ENCODE data around the gene KCNAB2.

Gene KCNAB2

DNA sequence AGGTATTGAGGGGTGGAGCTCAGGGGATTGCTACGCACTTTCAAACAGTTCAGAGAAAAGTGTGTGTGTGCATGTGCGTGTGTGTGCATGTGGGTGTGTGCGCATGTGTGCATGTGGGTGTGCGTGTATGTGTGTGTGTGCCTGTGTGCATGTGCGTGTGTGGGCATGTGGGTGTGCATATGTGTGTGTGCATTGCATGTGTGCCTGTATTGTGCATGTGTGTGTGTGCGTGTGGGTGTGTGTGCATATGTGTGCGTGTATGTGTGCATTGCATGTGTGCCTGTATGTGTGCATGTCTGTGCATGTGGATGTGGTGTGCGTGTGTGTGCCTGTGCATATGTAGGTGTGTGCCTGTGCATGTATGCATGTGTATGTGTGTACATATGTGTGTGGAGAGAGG is 12.6 kb upstream of the KCNAB2 start:
- TF ChIP-seq, protein P1, sequence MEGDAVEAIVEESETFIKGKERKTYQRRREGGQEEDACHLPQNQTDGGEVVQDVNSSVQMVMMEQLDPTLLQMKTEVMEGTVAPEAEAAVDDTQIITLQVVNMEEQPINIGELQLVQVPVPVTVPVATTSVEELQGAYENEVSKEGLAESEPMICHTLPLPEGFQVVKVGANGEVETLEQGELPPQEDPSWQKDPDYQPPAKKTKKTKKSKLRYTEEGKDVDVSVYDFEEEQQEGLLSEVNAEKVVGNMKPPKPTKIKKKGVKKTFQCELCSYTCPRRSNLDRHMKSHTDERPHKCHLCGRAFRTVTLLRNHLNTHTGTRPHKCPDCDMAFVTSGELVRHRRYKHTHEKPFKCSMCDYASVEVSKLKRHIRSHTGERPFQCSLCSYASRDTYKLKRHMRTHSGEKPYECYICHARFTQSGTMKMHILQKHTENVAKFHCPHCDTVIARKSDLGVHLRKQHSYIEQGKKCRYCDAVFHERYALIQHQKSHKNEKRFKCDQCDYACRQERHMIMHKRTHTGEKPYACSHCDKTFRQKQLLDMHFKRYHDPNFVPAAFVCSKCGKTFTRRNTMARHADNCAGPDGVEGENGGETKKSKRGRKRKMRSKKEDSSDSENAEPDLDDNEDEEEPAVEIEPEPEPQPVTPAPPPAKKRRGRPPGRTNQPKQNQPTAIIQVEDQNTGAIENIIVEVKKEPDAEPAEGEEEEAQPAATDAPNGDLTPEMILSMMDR (IDR thresholded peaks at IDR 0.05; ENCODE audit: low read depth, low read length): no peak
- H3K4me3 ChIP-seq (replicated peaks in 1 of 2; ENCODE audit: low read depth in 2 of 2, low read length in 2 of 2): no peak overlapping the region
- no peak for DNase-seq (ENCODE audit: low read depth in 2 of 2)

DNA sequence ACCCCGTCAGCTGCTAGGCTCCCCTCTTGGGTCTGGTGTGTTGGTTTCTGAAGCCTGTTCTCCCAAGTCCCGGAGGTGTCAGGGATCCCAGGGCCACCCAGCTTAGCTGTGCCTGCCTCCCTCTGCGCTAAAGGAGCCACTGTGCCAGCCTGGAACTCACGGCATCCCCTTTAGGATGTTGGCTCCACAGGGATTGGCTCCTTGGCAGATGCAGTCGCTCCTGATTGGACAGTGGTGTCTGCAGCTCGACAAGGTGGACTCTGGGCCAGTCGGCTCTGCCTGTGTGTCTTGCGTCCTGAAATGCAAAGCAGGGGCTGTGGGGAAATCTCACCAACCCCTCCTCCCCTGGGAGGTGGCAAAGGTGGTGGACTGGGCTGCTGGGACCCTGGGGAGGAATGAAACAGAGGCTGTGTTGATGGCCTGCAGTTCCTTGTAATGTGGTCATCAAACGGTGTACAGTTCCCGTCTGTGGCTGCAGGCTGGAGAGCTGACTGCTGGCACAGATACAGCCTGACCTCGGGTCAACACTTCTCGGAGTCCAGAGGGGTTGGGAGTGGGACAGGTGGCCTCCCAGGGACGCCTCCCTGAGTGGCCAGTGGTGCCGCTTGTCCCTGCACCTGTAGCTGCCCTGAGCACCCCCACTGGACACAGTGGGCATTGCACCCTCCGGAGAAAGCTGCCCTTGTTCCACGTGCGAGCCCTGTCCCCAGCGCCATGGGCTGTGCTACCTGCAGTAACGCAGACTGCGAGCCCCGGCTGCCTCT is 11.5 kb upstream of the KCNAB2 start:
- TF ChIP-seq, protein P1 (IDR thresholded peaks at IDR 0.05; ENCODE audit: low read depth, low read length): peak; percentile 80
- H3K4me3 ChIP-seq (replicated peaks in 1 of 2; ENCODE audit: low read depth in 2 of 2, low read length in 2 of 2): no peak overlapping the region
- peak; percentile 21 to 39 for DNase-seq (ENCODE audit: low read depth in 2 of 2)

DNA sequence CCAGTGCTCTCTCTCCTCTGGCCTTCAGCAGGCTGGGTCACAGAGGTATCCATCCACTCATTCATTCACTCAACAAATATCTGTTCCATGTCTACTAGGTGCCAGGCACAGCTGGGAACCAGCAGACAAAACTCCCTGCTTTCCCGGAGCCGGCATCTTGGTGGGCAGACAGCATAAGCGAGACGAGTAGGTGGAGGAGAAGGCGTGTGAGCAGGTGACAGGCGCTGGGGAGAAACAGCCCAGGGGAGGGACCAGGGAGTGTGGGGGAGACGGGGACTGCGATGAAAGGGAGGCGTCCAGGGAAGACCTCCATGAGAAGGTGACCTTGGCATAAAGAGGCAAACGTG is 11.0 kb upstream of the KCNAB2 start:
- H3K4me3 ChIP-seq (replicated peaks in 1 of 2; ENCODE audit: low read depth in 2 of 2, low read length in 2 of 2): no peak overlapping the region
- DNase-seq (ENCODE audit: low read depth in 2 of 2): no peak
- TF ChIP-seq, protein P1 (IDR thresholded peaks at IDR 0.05; ENCODE audit: low read depth, low read length): no peak

DNA sequence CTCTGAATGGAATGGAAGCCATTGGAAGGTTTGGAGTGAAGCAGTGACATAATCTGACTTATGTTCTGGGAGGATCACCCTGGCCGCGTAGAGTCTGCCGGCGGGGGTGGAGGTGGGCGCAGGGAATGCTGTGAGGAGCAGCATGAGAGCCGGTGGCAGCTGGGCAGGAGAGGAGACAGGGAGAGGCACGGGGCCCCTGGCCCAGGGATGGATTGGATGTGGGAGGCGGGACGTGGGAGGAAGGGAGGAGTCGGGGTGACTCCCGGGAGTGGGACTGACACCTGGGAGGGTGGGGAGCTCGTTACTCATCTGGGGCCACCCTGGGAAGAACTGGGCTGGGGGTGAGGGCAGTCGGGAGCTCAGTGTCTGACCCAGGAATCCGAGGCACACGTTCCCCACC is 10.4 kb upstream of the KCNAB2 start:
- TF ChIP-seq, protein P1 (IDR thresholded peaks at IDR 0.05; ENCODE audit: low read depth, low read length): no peak
- no peak overlapping the region for H3K4me3 ChIP-seq (replicated peaks in 1 of 2; ENCODE audit: low read depth in 2 of 2, low read length in 2 of 2)
- DNase-seq (ENCODE audit: low read depth in 2 of 2): no peak

DNA sequence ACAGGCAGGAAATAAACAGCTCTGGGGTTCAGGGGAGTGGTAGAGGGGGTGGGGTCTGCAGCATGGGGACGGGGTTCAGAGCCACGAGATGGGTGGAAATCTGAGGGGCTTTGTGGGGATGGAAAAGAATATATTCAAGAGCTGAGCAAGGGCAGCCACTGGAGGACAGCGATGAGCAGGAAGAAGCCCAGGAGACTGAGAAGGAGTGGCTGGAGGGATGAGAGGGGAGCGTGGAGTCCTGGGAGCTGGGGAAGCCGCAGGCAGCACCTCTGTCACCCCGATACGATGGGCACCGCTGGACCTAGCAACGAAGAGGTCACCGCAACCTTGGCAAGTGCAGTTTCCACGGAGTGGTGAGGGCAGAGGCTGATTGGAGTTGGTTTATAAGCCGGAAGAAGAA is 10.0 kb upstream of the KCNAB2 start:
- TF ChIP-seq, protein P1 (IDR thresholded peaks at IDR 0.05; ENCODE audit: low read depth, low read length): no peak
- H3K4me3 ChIP-seq (replicated peaks in 1 of 2; ENCODE audit: low read depth in 2 of 2, low read length in 2 of 2): no peak overlapping the region

DNA sequence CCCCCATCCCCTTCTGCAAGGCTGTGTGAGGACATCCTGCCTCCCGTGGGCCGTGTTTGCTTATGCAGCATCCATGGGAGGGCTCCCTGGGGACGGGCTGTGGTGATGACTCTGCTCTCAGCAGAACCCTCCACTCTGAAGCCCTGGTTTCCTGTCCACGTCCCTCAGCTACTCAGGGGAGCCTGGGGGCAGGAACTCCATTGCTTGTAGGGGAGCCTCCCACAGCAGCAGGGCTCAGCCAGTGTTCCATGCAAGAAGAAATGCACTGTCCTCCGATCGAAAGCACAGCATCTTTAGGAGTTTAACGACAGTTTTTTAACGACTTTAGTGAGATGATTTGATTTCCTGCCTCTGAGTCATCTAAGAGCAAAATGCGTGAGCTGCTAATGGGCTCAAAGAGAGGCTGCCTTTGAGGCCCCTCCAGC is 8.3 kb upstream of the KCNAB2 start:
- peak; percentile 57 to 89 for DNase-seq (ENCODE audit: low read depth in 2 of 2)
- no peak overlapping the region for H3K4me3 ChIP-seq (replicated peaks in 1 of 2; ENCODE audit: low read depth in 2 of 2, low read length in 2 of 2)
- TF ChIP-seq, protein P1 (IDR thresholded peaks at IDR 0.05; ENCODE audit: low read depth, low read length): no peak

More for the DNA sequence above, 10.0 kb upstream of the KCNAB2 start:
- DNase-seq (ENCODE audit: low read depth in 2 of 2): no peak

DNA sequence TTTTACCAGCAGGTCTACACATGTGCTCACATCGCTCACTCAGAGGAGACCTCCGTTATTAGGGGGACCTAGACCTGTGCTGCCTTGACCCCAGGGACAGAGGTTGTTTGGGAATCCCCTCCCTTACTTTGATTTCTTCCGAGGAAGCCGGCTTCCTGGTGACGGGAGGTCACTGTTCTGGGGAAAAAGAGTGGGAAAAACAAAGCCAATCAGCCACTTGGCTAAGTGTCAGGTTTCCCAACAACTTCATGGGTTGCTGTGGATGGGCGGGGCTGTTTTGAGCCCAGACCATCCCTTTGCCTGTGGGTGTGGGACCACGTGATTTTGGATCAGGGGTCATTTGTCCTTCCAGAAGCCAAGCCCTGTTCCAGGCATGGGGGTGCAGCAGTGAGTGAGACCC is 7.1 kb upstream of the KCNAB2 start:
- TF ChIP-seq, protein P1 (IDR thresholded peaks at IDR 0.05; ENCODE audit: low read depth, low read length): no peak
- no peak overlapping the region for H3K4me3 ChIP-seq (replicated peaks in 1 of 2; ENCODE audit: low read depth in 2 of 2, low read length in 2 of 2)
- DNase-seq (ENCODE audit: low read depth in 2 of 2): no peak

Data from cardiac fibroblast (primary cell).